K562 (cell line): ENCODE results near the gene MPDU1. TPM values are rescaled to one million over a fixed set of nuclear protein-coding genes. Genes with fewer than 3 reads are reported as not detected.

ENCODE experiments used
- BCOR ChIP-seq: fragments of 450-650 bp; IDR thresholded peaks from 2 replicates; pipeline ENCODE4 v1.6.1; 2016
- E2F6 ChIP-seq, 2 experiments: IDR thresholded peaks; 2 replicates each; pipeline ENCODE4 v1.6.1; 2011; ENCODE audit warnings: borderline replicate concordance in 1 of 2, control low read depth in 1 of 2, low read depth in 1 of 2, low read length in 1 of 2, mild to moderate bottlenecking in 1 of 2, mixed read lengths in 1 of 2, moderate library complexity in 1 of 2; ENCODE audit not compliant: insufficient read depth in 1 of 2, insufficient read length in 1 of 2, poor library complexity in 1 of 2, severe bottlenecking in 1 of 2; ENCODE audit errors: extremely low read depth in 1 of 2
- MAFF ChIP-seq: IDR thresholded peaks from 2 replicates; pipeline ENCODE4 v1.6.1; 2012; ENCODE audit warnings: low read length, improper control_type of control experiment
- MTF1 ChIP-seq: fragments of 250-450 bp; sonication (Bioruptor Pico); IDR thresholded peaks from 2 replicates; pipeline ENCODE4 v1.9.0; 2021; ENCODE audit warnings: moderate library complexity, mild to moderate bottlenecking, inconsistent platforms, borderline replicate concordance
- PML ChIP-seq: IDR thresholded peaks from 2 replicates; pipeline ENCODE4 v1.6.1; 2012; ENCODE audit warnings: low read length, inconsistent platforms
- SIN3A ChIP-seq, 2 experiments: fragments of 150-350 bp in 1 of 2; IDR thresholded peaks; 2 replicates each; pipeline ENCODE4 v1.6.1; 2011 to 2016; ENCODE audit warnings: borderline replicate concordance in 2 of 2, low read depth in 2 of 2, low read length in 2 of 2, mild to moderate bottlenecking in 2 of 2, moderate library complexity in 2 of 2; ENCODE audit not compliant: control insufficient read depth in 1 of 2
- SNAPC5 ChIP-seq: fragments of 250-450 bp; sonication (Bioruptor Pico); IDR thresholded peaks from 2 replicates; pipeline ENCODE4 v1.8.0; 2021; ENCODE audit warnings: moderate library complexity, mild to moderate bottlenecking, inconsistent platforms
- SP1 ChIP-seq: sonication (generic); formaldehyde crosslinking; IDR thresholded peaks from 2 replicates; pipeline ENCODE4 v1.8.1; 2022; ENCODE audit warnings: mild to moderate bottlenecking, missing genetic modification reagents
- TCF3 ChIP-seq: sonication (generic); formaldehyde crosslinking; IDR thresholded peaks from 2 replicates; pipeline ENCODE4 v1.4.0; 2020; ENCODE audit warnings: mild to moderate bottlenecking, missing genetic modification reagents
- ZFP30 ChIP-seq: fragments of 250-450 bp; sonication (Bioruptor Pico); IDR thresholded peaks from 2 replicates; pipeline ENCODE4 v1.8.0; 2022; ENCODE audit warnings: moderate library complexity, mild to moderate bottlenecking, inconsistent platforms, borderline replicate concordance
- polyA plus RNA-seq, 8 experiments: library from polyadenylated mRNA; depleted of rRNA in 4 of 8; stranded (reverse) in 5 of 8; unstranded in 3 of 8; fragments of >200 nt; fragmentation: Nextera tagmentation in 2 of 8; fragmentation: Illumina TruSeq in 1 of 8; extraction: Ambion mirVana in 2 of 8; extraction: Trizol in 1 of 8; gene quantifications; 2 replicates each; pipeline versions ENCODE4 v1.2.1 to v1.2.3, GENCODE V29; 2011 to 2014; ENCODE audit warnings: inconsistent platforms in 1 of 8, missing spikeins in 1 of 8
- total RNA-seq, 7 experiments: library from RNA; depleted of rRNA in 6 of 7; stranded (reverse); fragments of >200 nt in 6 of 7; fragmentation: Illumina TruSeq in 2 of 7; extraction: Trizol in 2 of 7; gene quantifications; 2 replicates each; pipeline versions ENCODE4 v1.2.1 to v1.2.3, GENCODE V29; 2011 to 2021; ENCODE audit warnings: low replicate concordance in 1 of 7
- TF ChIP-seq, protein P1 (sequence below): sonication (generic); formaldehyde crosslinking; IDR thresholded peaks from 2 replicates; pipeline ENCODE4 v1.8.0; 2022; ENCODE audit warnings: missing genetic modification reagents, mild to moderate bottlenecking, moderate library complexity, borderline replicate concordance

MPDU1 gene
- total and polyA plus RNA-seq, 9 of the 15 experiments (the other 6 are each of a cell fraction or from before 2014, with no cell fraction given): 4.9 to 179 (median 77.1) TPM

DNA sequence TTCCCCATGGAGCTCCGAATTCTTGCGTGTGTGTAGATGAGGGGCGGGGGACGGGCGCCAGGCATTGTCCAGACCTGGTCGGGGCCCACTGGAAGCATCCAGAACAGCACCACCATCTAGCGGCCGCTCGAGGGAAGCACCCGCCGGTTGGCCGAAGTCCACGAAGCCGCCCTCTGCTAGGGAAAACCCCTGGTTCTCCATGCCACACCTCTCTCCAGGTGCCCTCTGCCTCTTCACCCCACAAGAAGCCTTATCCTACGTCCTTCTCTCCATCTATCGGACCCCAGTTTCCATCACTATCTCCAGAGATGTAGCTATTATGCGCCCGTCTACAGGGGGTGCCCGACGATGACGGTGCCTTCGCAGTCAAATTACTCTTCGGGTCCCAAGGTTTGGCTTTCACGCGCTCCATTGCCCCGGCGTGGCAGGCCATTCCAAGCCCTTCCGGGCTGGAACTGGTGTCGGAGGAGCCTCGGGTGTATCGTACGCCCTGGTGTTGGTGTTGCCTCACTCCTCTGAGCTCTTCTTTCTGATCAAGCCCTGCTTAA is 22.6 kb upstream of the MPDU1 start (continued):
- TF ChIP-seq SIN3A (IDR thresholded peaks at IDR 0.05; ENCODE audit: borderline replicate concordance in 2 of 2, control insufficient read depth in 1 of 2, low read depth in 2 of 2, low read length in 2 of 2) (peak in 1 of 2 experiments; percentile 46; a peak in 1 of 4 replicates), SNAPC5 (CRISPR knock-in tag) (no peak), E2F6 (IDR thresholded peaks at IDR 0.05; ENCODE audit: borderline replicate concordance in 1 of 2, extremely low read depth in 1 of 2, insufficient read depth in 1 of 2, insufficient read length in 1 of 2, low read depth in 1 of 2, low read length in 1 of 2, poor library complexity in 1 of 2, severe bottlenecking in 1 of 2) (peak in 1 of 2 experiments; percentile 35), ZFP30 (CRISPR knock-in tag) (no peak), PML (no peak), TCF3 (CRISPR knock-in tag) (no peak), SP1 (peak; percentile 46), BCOR (no peak; the same call in 1 of the 2 replicates), MAFF (no peak), MTF1 (CRISPR knock-in tag) (no peak)
- TF ChIP-seq, protein P1, sequence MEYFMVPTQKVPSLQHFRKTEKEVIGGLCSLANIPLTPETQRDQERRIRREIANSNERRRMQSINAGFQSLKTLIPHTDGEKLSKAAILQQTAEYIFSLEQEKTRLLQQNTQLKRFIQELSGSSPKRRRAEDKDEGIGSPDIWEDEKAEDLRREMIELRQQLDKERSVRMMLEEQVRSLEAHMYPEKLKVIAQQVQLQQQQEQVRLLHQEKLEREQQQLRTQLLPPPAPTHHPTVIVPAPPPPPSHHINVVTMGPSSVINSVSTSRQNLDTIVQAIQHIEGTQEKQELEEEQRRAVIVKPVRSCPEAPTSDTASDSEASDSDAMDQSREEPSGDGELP (CRISPR knock-in tag): peak; percentile 10; the same call in 1 of the 2 replicates
